H1 (cell line): ENCODE data around the gene DLG1. TPM values are rescaled to one million over a fixed set of nuclear protein-coding genes. Genes with fewer than 3 reads are reported as not detected.
A peak's percentile ranks its signal among the peaks of the same experiment; 100 is the strongest.

Experiments
- CTCF ChIA-PET: fragments of 300-600 bp; sonication (Branson Sonifier 250); formaldehyde crosslinking; loops from one replicate; lab custom pipeline; 2021; ENCODE audit not compliant: partially characterized antibody; lab: Charles Lee
- POLR2A ChIA-PET: fragments of 300-600 bp; sonication (Branson Sonifier 250); formaldehyde crosslinking; loops from one replicate; lab custom pipeline; 2021; ENCODE audit warnings: inconsistent platforms; ENCODE audit not compliant: partially characterized antibody; lab: Charles Lee
- DNase-seq, 2 experiments: peaks; one replicate each; pipeline versions ENCODE4 v3.0.0 to v3.0.0-alpha.2; 2010 to 2022; ENCODE audit warnings: low spot score in 2 of 2, low read depth in 1 of 2, mixed read lengths in 1 of 2
- FAIRE-seq: peaks from 2 replicates; lab custom pipeline; 2011; peaks lifted over from hg19 to GRCh38; lab: Jason Lieb, UNC
- H2AFZ ChIP-seq: 2 replicates; pipeline ENCODE4 v1.8.1; 2012; ENCODE audit warnings: low read length, inconsistent platforms
- H2AK5ac ChIP-seq: 2 replicates; pipeline ENCODE4 v1.6.1; 2013; ENCODE audit warnings: low read depth, low read length
- H2BK120ac ChIP-seq: replicated peaks from 2 replicates; pipeline ENCODE3; 2013; ENCODE audit warnings: low read depth, low read length, inconsistent platforms
- H2BK12ac ChIP-seq: 2 replicates; pipeline ENCODE4 v1.6.1; 2013; ENCODE audit warnings: low read depth, low read length
- H2BK15ac ChIP-seq: 2 replicates; pipeline ENCODE4 v1.6.1; 2013; ENCODE audit warnings: low read length
- H2BK20ac ChIP-seq: 2 replicates; pipeline ENCODE4 v1.6.1; 2013; ENCODE audit warnings: low read length
- H2BK5ac ChIP-seq: 2 replicates; pipeline ENCODE4 v1.6.1; 2013; ENCODE audit warnings: low read depth, low read length
- H3K14ac ChIP-seq: 2 replicates; pipeline ENCODE4 v1.6.1; 2013; ENCODE audit warnings: inconsistent platforms; ENCODE audit not compliant: insufficient read length
- H3K18ac ChIP-seq: 2 replicates; pipeline ENCODE4 v1.6.1; 2013; ENCODE audit warnings: low read length; ENCODE audit errors: extremely low read depth
- H3K23ac ChIP-seq: 2 replicates; pipeline ENCODE4 v1.6.1; 2013; ENCODE audit warnings: inconsistent platforms; ENCODE audit not compliant: insufficient read length
- H3K23me2 ChIP-seq: 2 replicates; pipeline ENCODE4 v1.6.1; 2013; ENCODE audit warnings: low read depth, low read length
- H3K27ac ChIP-seq: 2 replicates; pipeline ENCODE4 v1.6.1; 2011; ENCODE audit warnings: low read depth, low read length, inconsistent platforms
- H3K27me3 ChIP-seq, 4 experiments: replicated peaks in 1 of 4; 1 replicate in 1 of 4; 2 replicates in 3 of 4; pipeline versions ENCODE4 v1.6.1 to v1.8.1; 2011 to 2013; ENCODE audit warnings: low read length in 3 of 4, mild to moderate bottlenecking in 3 of 4, inconsistent platforms in 2 of 4, mixed read lengths in 2 of 4, moderate library complexity in 1 of 4; ENCODE audit not compliant: control insufficient read depth in 3 of 4, insufficient read depth in 3 of 4; ENCODE audit errors: extremely low read depth in 1 of 4
- H3K36me3 ChIP-seq, 4 experiments: 2 replicates each; pipeline versions ENCODE4 v1.6.1 to v1.8.1; 2011 to 2013; ENCODE audit warnings: mild to moderate bottlenecking in 4 of 4, low read length in 3 of 4, moderate library complexity in 2 of 4, control low read depth in 1 of 4, inconsistent platforms in 1 of 4; ENCODE audit not compliant: insufficient read depth in 4 of 4, control insufficient read depth in 2 of 4
- H3K4ac ChIP-seq: replicated peaks from 2 replicates; pipeline ENCODE3; 2013; ENCODE audit warnings: low read length, low read depth, mixed read lengths, inconsistent platforms; ENCODE audit not compliant: insufficient read length
- H3K4me1 ChIP-seq, 4 experiments: replicated peaks in 1 of 4; 1 replicate in 1 of 4; 2 replicates in 3 of 4; pipeline versions ENCODE4 v1.6.1 to v1.8.1; 2011 to 2013; ENCODE audit warnings: low read length in 3 of 4, inconsistent platforms in 2 of 4, mixed read lengths in 1 of 4; ENCODE audit not compliant: insufficient read depth in 4 of 4, control insufficient read depth in 3 of 4
- H3K4me2 ChIP-seq, 2 experiments: 2 replicates each; pipeline versions ENCODE4 v1.6.1 to v1.8.1; 2011 to 2013; ENCODE audit warnings: low read depth in 2 of 2, low read length in 2 of 2, control low read depth in 1 of 2, inconsistent platforms in 1 of 2, mild to moderate bottlenecking in 1 of 2; ENCODE audit not compliant: insufficient read depth in 1 of 2
- H3K4me3 ChIP-seq, 4 experiments: fragments of 200-600, 300-600 bp in 1 of 4; sonication (generic), shearing (Covaris generic), sonication (Bioruptor Twin) in 1 of 4; 2 replicates each; pipeline versions ENCODE4 v1.5.1 to v1.8.1; 2011 to 2016; ENCODE audit warnings: low read length in 4 of 4, low read depth in 3 of 4, control low read depth in 2 of 4, inconsistent platforms in 2 of 4, mild to moderate bottlenecking in 2 of 4, mixed read lengths in 1 of 4, moderate library complexity in 1 of 4; ENCODE audit not compliant: insufficient read depth in 2 of 4; ENCODE audit errors: extremely low read depth in 1 of 4
- H3K56ac ChIP-seq: replicated peaks from 2 replicates; pipeline ENCODE3; 2013; ENCODE audit warnings: low read depth, mild to moderate bottlenecking, mixed read lengths, low read length, inconsistent platforms; ENCODE audit not compliant: insufficient read length
- H3K79me1 ChIP-seq: 2 replicates; pipeline ENCODE4 v1.6.1; 2013; ENCODE audit warnings: low read depth, low read length, control low read depth
- H3K79me2 ChIP-seq, 2 experiments: 2 replicates each; pipeline versions ENCODE4 v1.6.1 to v1.8.1; 2012 to 2013; ENCODE audit warnings: low read length in 2 of 2, mild to moderate bottlenecking in 2 of 2, inconsistent platforms in 1 of 2; ENCODE audit not compliant: insufficient read depth in 2 of 2, control insufficient read depth in 1 of 2
- H3K9ac ChIP-seq, 4 experiments: replicated peaks in 1 of 4; 1 replicate in 1 of 4; 2 replicates in 3 of 4; pipeline versions ENCODE4 v1.6.1 to v1.8.1; 2011 to 2013; ENCODE audit warnings: low read depth in 3 of 4, low read length in 3 of 4, control low read depth in 2 of 4, mild to moderate bottlenecking in 2 of 4, moderate library complexity in 2 of 4, inconsistent platforms in 1 of 4; ENCODE audit errors: extremely low read depth in 1 of 4
- H3K9me3 ChIP-seq, 2 experiments: 2 replicates each; pipeline versions ENCODE4 v1.6.1 to v1.8.1; 2012 to 2013; ENCODE audit warnings: mild to moderate bottlenecking in 2 of 2, moderate library complexity in 2 of 2, control low read depth in 1 of 2, inconsistent platforms in 1 of 2, low read depth in 1 of 2, low read length in 1 of 2, mixed read lengths in 1 of 2; ENCODE audit not compliant: insufficient read depth in 2 of 2
- H4K20me1 ChIP-seq, 2 experiments: replicated peaks in 1 of 2; 2 replicates each; pipeline versions ENCODE3 to v1.8.1; 2011 to 2013; ENCODE audit warnings: inconsistent platforms in 2 of 2, low read length in 2 of 2, mild to moderate bottlenecking in 1 of 2; ENCODE audit not compliant: insufficient read depth in 2 of 2, control insufficient read depth in 1 of 2
- H4K5ac ChIP-seq: 2 replicates; pipeline ENCODE4 v1.6.1; 2013; ENCODE audit warnings: low read length, low read depth, mixed read lengths, inconsistent platforms; ENCODE audit not compliant: insufficient read length
- H4K8ac ChIP-seq: 2 replicates; pipeline ENCODE4 v1.8.0; 2013; ENCODE audit warnings: mild to moderate bottlenecking, moderate library complexity, low read length, inconsistent platforms; ENCODE audit not compliant: insufficient read depth; ENCODE audit errors: extremely low read depth
- H4K91ac ChIP-seq: replicated peaks from 2 replicates; pipeline ENCODE3; 2013; ENCODE audit warnings: low read length, mixed read lengths, inconsistent platforms; ENCODE audit not compliant: insufficient read length
- BRCA1 ChIP-seq: IDR thresholded peaks from 2 replicates; pipeline ENCODE4 v1.6.1; 2012; ENCODE audit warnings: low read depth, low read length, improper control_type of control experiment
- EGR1 ChIP-seq: IDR thresholded peaks from 2 replicates; pipeline ENCODE4 v1.6.1; 2011; ENCODE audit warnings: low read depth, low read length, borderline replicate concordance
- HDAC2 ChIP-seq, 2 experiments: fragments of 300-600 bp in 1 of 2; sonication (generic) in 1 of 2; IDR thresholded peaks; 2 replicates each; pipeline ENCODE4 v1.6.1; 2011 to 2012; ENCODE audit warnings: low read depth in 2 of 2, low read length in 2 of 2, mild to moderate bottlenecking in 2 of 2, moderate library complexity in 2 of 2, borderline replicate concordance in 1 of 2, inconsistent platforms in 1 of 2
- SP2 ChIP-seq: IDR thresholded peaks from 2 replicates; pipeline ENCODE4 v1.6.1; 2012; ENCODE audit warnings: mild to moderate bottlenecking, low read length, inconsistent platforms
- SRF ChIP-seq: IDR thresholded peaks from 2 replicates; pipeline ENCODE4 v1.6.1; 2011; ENCODE audit warnings: mild to moderate bottlenecking, low read depth, low read length, moderate library complexity
- TAF7 ChIP-seq: optimal IDR thresholded peaks from 2 replicates; pipeline ENCODE3; 2011; ENCODE audit warnings: low read depth, mild to moderate bottlenecking, inconsistent platforms, low read length, moderate library complexity, borderline replicate concordance
- TCF12 ChIP-seq: IDR thresholded peaks from 2 replicates; pipeline ENCODE4 v1.6.1; 2011; ENCODE audit warnings: low read depth, mild to moderate bottlenecking, low read length
- YY1 ChIP-seq: IDR thresholded peaks from 2 replicates; pipeline ENCODE4 v1.6.1; 2011; ENCODE audit warnings: low read depth, mild to moderate bottlenecking, low read length
- WGBS, 2 experiments: shearing (Covaris generic) in 1 of 2; methylation state at CpG; one replicate each; pipeline versions ENCODE4 v1.1.6 to v1.1.7; 2013 to 2015; ENCODE audit warnings: low lambda C conversion rate in 2 of 2, mixed read lengths in 2 of 2, inconsistent platforms in 1 of 2, low coverage in 1 of 2, missing lambda C conversion rate in 1 of 2; ENCODE audit not compliant: insufficient replicate concordance in 2 of 2, insufficient coverage in 1 of 2, insufficient read length in 1 of 2; ENCODE audit errors: extremely low coverage in 1 of 2, missing lambda C conversion rate in 1 of 2; 5-methylcytosine and 5-hydroxymethylcytosine counted together
- polyA plus RNA-seq, 7 experiments: library from polyadenylated mRNA; depleted of rRNA in 3 of 7; stranded (reverse) in 5 of 7; unstranded in 2 of 7; fragments of >200 nt in 5 of 7; fragments of 200-250 nt in 2 of 7; gene quantifications; 1 replicate in 5 of 7; 2 replicates in 1 of 7; 4 replicates in 1 of 7; pipeline versions ENCODE4 v1.2.1 to v1.2.3, GENCODE V29; 2011 to 2013; ENCODE audit warnings: missing spikeins in 2 of 7, mixed read lengths in 2 of 7
- total RNA-seq: library from RNA; stranded (reverse); fragmentation: NEBNext Ultra II Directional; extraction: Animal tissue kit (Norgen Biotek cat#: 25700); gene quantifications from 2 replicates; pipeline ENCODE4 v1.2.1, GENCODE V29; 2021

Gene DLG1
- total and polyA plus RNA-seq, 2 of the 8 experiments (the other 6 are each of a cell fraction or from before 2014, with no cell fraction given) = 13.4 to 78.8 TPM

DNA sequence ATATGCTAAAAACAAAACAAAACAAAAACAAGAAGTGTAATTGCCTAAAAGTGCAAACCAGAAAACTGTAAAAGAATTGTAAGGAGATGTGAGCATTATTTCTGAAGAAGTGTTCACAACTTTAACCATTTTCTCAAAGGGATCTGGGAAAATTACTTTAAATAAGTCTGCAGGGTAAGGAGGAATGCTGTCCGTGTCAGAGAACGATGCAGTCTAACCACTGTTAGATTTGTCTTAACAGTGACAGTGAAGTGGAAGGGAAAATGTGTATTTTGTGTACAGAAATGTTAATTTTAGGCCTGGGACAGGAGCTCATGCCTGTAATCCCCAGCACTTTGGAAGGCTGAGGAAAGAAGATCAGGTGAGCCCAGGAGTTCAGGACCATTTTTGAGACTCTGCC lies 95.7 kb downstream of the DLG1 start:
- TF ChIP-seq HDAC2 (IDR thresholded peaks at IDR 0.05; ENCODE audit: borderline replicate concordance in 1 of 2, low read depth in 2 of 2, low read length in 2 of 2) (no peak), YY1 (no peak), SRF (no peak), EGR1 (no peak), TCF12 (no peak), BRCA1 (no peak), TAF7 (no peak), SP2 (no peak)
- Histone ChIP-seq H3K79me1 (no peaks in the 10 kb centered on the region), H2AFZ (no peak overlapping the region), H4K8ac (no peak overlapping the region), H4K91ac (no peak overlapping the region), H3K18ac (no peak overlapping the region), H3K9me3 (no peaks in the 10 kb centered on the region), H3K9ac (no peak overlapping the region), H4K5ac (peak overlapping the region; percentile 10), H2BK120ac (no peak overlapping the region), H2AK5ac (no peak overlapping the region), H3K23ac (no peak overlapping the region), H3K4me3 (no peak overlapping the region), H2BK12ac (no peak overlapping the region), H3K36me3 (no peaks in the 10 kb centered on the region), H3K27me3 (no peaks in the 10 kb centered on the region), H3K4me1 (peaks cover 0 to 21% (median 13%) of the 10 kb centered on the region in 4 experiments; a peak in 5 of 7 replicates), H3K56ac (no peak overlapping the region), H2BK20ac (no peak overlapping the region), H3K4me2 (0 out of 4 replicates have a peak overlapping the region, but pooled peaks of 1 of the 2 experiments have one; percentile 15), H3K14ac (no peak overlapping the region), H3K23me2 (no peaks in the 10 kb centered on the region), H4K20me1 (peaks cover 7 to 10% of the 10 kb centered on the region in 2 experiments), H3K27ac (no peak overlapping the region), H2BK15ac (no peak overlapping the region), H3K79me2 (peaks cover 0 to 88% of the 10 kb centered on the region in 2 experiments; a peak in 3 of 4 replicates), H2BK5ac (no peak overlapping the region), H3K4ac (no peak overlapping the region)
- ChIA-PET POLR2A (no interaction called here), CTCF (interaction anchor here (1.7 to 2.0 kb wide), 2 partner anchors 16 to 20 kb away, joined by 5 to 10 read pairs; no protein-coding TSS in a partner anchor)
- FAIRE-seq (no peak), DNase-seq (no peak)
- WGBS, 2 experiments = 75% methylated on average over 2 of the region's 2 CpGs; no CpG with 5 or more reads in 1 of the 2 experiments
